SK-N-MC (cell line): ENCODE data around the gene ZNF324.

Experiments
- EZH2 ChIP-seq: fragments of 200-600 bp; sonication (generic); IDR thresholded peaks from one replicate; pipeline ENCODE4 v1.6.1; 2017; ENCODE audit warnings: antibody characterized with exemption
- FOXP2 ChIP-seq: optimal IDR thresholded peaks from 2 replicates; pipeline ENCODE3; 2011; ENCODE audit warnings: mild to moderate bottlenecking, moderate library complexity; ENCODE audit not compliant: insufficient read depth; ENCODE audit errors: extremely low read length, control extremely low read depth

DNA sequence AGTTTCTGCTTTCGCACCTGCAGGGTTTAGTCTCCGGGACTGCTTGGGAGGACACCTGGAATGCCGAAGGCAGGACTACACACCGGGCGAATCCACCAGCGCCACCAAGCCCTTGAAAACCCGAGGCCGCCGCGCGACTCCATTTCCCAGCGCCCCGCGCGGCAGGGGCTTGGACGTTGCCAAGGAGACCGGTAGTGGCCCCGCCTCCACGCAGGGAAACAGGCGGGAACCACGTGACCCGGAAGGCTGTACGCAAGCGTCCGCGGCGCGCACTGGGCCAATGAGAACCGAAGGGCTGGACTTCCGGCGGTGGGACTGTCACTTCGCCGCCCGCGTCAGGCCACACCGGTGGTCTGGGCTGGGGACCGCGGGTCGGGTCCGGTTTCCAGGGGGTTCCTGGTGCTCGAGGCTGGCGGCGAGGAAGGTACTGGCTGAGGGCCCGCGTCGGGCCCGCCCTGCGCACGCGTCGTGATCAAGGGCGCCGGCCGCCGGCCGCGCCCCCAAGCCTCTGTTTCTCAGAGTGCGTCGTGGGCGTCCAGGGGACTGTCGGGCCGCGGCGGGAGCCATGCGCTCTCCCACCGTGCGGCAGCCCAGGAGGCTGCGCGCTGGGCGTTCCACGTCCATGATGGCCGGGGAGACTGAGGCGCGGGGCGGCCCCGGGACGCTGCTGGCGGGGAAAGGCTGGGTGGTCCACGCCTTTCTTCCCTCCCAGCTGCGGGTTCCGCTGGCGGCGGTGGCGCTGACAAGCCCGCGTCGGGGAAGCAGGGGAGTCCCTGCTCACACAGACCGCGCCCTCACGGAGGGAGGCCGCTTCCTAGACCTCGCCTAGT is at the start of gene ZNF324:
- TF ChIP-seq EZH2, result no peak
- peak; percentile 55 for TF ChIP-seq FOXP2
